HepG2 (cell line): ENCODE measurements around the gene FAM83C. TPM values are rescaled to one million over a fixed set of nuclear protein-coding genes. Genes with fewer than 3 reads are reported as not detected.

ENCODE experiments used
- BORCS8-MEF2B ChIP-seq: sonication (generic); formaldehyde crosslinking; IDR thresholded peaks from 2 replicates; pipeline ENCODE4 v1.8.0; 2022; ENCODE audit warnings: mild to moderate bottlenecking, missing genetic modification reagents
- CREM ChIP-seq, 2 experiments: sonication (generic) in 1 of 2; formaldehyde crosslinking in 1 of 2; IDR thresholded peaks; 2 replicates each; pipeline versions ENCODE4 v1.4.0 to v1.6.1; 2016 to 2020; ENCODE audit warnings: antibody characterized with exemption in 1 of 2, mild to moderate bottlenecking in 1 of 2, missing genetic modification reagents in 1 of 2
- FIP1L1 ChIP-seq: fragments of 200-400 bp; formaldehyde crosslinking; IDR thresholded peaks from 2 replicates; pipeline ENCODE4 v1.6.1; 2018; ENCODE audit warnings: low read depth, mild to moderate bottlenecking, low read length, moderate library complexity, borderline replicate concordance; ENCODE audit not compliant: insufficient read depth
- MTA1 ChIP-seq: sonication (generic); formaldehyde crosslinking; IDR thresholded peaks from 2 replicates; pipeline ENCODE4 v1.4.0; 2020; ENCODE audit warnings: missing genetic modification reagents, mild to moderate bottlenecking, borderline replicate concordance
- MXI1 ChIP-seq: IDR thresholded peaks from 3 replicates; pipeline ENCODE4 v1.6.1; 2012; ENCODE audit warnings: low read depth, low read length, inconsistent platforms, borderline replicate concordance
- SRSF9 ChIP-seq: fragments of 200-400 bp; formaldehyde crosslinking; IDR thresholded peaks from 2 replicates; pipeline ENCODE4 v1.6.1; 2018; ENCODE audit warnings: borderline replicate concordance, mild to moderate bottlenecking, low read depth, low read length; ENCODE audit not compliant: insufficient read depth, poor library complexity, severe bottlenecking
- polyA plus RNA-seq, 8 experiments: library from polyadenylated mRNA; depleted of rRNA in 3 of 8; stranded (reverse) in 7 of 8; unstranded in 1 of 8; fragments of >200 nt; fragmentation: Illumina TruSeq in 4 of 8; extraction: Trizol in 4 of 8; gene quantifications; 2 replicates each; pipeline versions ENCODE4 v1.2.1 to v1.2.3, GENCODE V29; 2011 to 2016; ENCODE audit warnings: low read depth in 4 of 8, missing spikeins in 1 of 8, mixed read lengths in 1 of 8; ENCODE audit not compliant: insufficient read depth in 1 of 8
- total RNA-seq, 5 experiments: library from RNA; depleted of rRNA; stranded (reverse); fragments of >200 nt; fragmentation: Illumina TruSeq; extraction: Trizol; gene quantifications; 2 replicates each; pipeline ENCODE4 v1.2.3, GENCODE V29; 2016; ENCODE audit warnings: low read depth in 1 of 5
- TF ChIP-seq, protein P1 (sequence below): IDR thresholded peaks from 2 replicates; pipeline ENCODE4 v1.6.1; 2016; ENCODE audit warnings: missing compliant biosample characterization, missing genetic modification reagents, borderline replicate concordance
- TF ChIP-seq, protein P2 (sequence below): sonication (generic); formaldehyde crosslinking; IDR thresholded peaks from 2 replicates; pipeline ENCODE4 v1.4.0; 2020; ENCODE audit warnings: missing genetic modification reagents, mild to moderate bottlenecking, borderline replicate concordance
- TF ChIP-seq, protein P3 (sequence below): sonication (generic); formaldehyde crosslinking; IDR thresholded peaks from 2 replicates; pipeline ENCODE4 v1.4.0; 2020; ENCODE audit warnings: missing genetic modification reagents, borderline replicate concordance
- TF ChIP-seq, protein P4 (sequence below): sonication (generic); formaldehyde crosslinking; IDR thresholded peaks from 2 replicates; pipeline ENCODE4 v1.5.0; 2020; ENCODE audit warnings: mild to moderate bottlenecking, missing genetic modification reagents
- TF ChIP-seq, protein P5 (sequence below): IDR thresholded peaks from 2 replicates; pipeline ENCODE4 v1.6.1; 2016; ENCODE audit warnings: low read depth, borderline replicate concordance
- TF ChIP-seq, protein P6 (sequence below): IDR thresholded peaks from 2 replicates; pipeline ENCODE4 v1.6.1; 2012; ENCODE audit warnings: low read depth, low read length, improper control_type of control experiment
- TF ChIP-seq, protein P7 (sequence below): sonication (generic); formaldehyde crosslinking; IDR thresholded peaks from 2 replicates; pipeline ENCODE4 v1.4.0; 2020; ENCODE audit warnings: mild to moderate bottlenecking, missing genetic modification reagents

Gene FAM83C
- total and polyA plus RNA-seq, 2 of the 13 experiments (the other 11 are each of a cell fraction or from before 2014, with no cell fraction given): 0.04 TPM; not detected in 1

DNA sequence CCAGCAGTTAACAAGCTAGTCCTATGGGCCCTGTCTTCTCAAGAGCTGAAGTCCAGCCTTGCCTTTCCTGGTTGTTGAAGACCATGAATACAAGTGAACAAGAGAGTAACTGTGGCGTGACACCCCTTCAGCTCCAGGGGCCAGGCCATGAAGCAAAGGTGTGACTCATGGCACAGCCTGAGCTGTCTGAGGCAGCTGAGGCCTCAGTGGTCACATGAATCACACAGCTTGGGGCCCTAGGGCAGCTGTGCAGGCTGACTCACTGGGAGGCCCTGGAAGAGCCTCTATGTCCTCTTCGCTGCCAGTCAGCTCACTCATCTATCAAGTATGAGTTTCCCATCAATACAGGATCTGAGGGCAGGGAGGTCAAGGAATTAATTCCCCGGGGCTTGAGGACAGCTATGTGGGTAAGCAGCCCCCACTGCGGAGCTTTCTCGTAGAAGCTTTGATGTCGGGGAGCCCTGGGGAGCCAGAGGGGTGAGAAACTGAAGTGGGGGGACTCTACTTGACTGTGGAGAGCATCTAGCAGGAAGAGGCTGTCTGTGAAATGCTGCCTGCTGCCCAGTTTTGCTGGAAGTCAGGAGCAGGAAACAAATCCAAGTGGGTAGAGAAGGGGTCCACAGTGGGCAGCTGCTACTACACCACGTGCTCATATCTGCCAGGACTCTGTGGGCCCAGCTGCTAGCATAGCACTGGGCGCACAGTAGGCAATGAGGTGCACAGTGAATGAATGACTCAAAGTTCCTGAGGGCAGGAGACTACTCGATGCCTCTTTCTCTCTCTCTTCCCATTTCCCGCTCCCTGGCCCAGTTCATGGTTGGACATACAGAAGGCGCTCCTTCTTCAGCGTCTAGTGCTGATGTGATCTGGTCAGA lies 13.7 kb upstream of the FAM83C start (continued):
- TF ChIP-seq, protein P1, sequence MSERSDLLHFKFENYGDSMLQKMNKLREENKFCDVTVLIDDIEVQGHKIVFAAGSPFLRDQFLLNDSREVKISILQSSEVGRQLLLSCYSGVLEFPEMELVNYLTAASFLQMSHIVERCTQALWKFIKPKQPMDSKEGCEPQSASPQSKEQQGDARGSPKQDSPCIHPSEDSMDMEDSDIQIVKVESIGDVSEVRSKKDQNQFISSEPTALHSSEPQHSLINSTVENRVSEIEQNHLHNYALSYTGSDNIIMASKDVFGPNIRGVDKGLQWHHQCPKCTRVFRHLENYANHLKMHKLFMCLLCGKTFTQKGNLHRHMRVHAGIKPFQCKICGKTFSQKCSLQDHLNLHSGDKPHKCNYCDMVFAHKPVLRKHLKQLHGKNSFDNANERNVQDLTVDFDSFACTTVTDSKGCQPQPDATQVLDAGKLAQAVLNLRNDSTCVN (CRISPR knock-in tag): peak; percentile 86
- TF ChIP-seq, protein P2, sequence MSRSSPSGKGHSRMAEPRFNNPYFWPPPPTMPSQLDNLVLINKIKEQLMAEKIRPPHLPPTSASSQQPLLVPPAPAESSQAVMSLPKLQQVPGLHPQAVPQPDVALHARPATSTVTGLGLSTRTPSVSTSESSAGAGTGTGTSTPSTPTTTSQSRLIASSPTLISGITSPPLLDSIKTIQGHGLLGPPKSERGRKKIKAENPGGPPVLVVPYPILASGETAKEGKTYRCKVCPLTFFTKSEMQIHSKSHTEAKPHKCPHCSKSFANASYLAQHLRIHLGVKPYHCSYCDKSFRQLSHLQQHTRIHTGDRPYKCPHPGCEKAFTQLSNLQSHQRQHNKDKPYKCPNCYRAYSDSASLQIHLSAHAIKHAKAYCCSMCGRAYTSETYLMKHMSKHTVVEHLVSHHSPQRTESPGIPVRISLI (CRISPR knock-in tag): no peak
- TF ChIP-seq, protein P3, sequence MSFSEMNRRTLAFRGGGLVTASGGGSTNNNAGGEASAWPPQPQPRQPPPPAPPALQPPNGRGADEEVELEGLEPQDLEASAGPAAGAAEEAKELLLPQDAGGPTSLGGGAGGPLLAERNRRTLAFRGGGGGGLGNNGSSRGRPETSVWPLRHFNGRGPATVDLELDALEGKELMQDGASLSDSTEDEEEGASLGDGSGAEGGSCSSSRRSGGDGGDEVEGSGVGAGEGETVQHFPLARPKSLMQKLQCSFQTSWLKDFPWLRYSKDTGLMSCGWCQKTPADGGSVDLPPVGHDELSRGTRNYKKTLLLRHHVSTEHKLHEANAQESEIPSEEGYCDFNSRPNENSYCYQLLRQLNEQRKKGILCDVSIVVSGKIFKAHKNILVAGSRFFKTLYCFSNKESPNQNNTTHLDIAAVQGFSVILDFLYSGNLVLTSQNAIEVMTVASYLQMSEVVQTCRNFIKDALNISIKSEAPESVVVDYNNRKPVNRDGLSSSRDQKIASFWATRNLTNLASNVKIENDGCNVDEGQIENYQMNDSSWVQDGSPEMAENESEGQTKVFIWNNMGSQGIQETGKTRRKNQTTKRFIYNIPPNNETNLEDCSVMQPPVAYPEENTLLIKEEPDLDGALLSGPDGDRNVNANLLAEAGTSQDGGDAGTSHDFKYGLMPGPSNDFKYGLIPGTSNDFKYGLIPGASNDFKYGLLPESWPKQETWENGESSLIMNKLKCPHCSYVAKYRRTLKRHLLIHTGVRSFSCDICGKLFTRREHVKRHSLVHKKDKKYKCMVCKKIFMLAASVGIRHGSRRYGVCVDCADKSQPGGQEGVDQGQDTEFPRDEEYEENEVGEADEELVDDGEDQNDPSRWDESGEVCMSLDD (CRISPR knock-in tag): no peak
- no peak for TF ChIP-seq BORCS8-MEF2B (CRISPR knock-in tag)
- TF ChIP-seq, protein P4, sequence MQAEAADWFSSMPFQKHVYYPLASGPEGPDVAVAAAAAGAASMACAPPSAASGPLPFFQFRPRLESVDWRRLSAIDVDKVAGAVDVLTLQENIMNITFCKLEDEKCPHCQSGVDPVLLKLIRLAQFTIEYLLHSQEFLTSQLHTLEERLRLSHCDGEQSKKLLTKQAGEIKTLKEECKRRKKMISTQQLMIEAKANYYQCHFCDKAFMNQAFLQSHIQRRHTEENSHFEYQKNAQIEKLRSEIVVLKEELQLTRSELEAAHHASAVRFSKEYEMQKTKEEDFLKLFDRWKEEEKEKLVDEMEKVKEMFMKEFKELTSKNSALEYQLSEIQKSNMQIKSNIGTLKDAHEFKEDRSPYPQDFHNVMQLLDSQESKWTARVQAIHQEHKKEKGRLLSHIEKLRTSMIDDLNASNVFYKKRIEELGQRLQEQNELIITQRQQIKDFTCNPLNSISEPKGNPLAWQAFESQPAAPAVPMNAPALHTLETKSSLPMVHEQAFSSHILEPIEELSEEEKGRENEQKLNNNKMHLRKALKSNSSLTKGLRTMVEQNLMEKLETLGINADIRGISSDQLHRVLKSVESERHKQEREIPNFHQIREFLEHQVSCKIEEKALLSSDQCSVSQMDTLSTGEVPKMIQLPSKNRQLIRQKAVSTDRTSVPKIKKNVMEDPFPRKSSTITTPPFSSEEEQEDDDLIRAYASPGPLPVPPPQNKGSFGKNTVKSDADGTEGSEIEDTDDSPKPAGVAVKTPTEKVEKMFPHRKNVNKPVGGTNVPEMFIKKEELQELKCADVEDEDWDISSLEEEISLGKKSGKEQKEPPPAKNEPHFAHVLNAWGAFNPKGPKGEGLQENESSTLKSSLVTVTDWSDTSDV (CRISPR knock-in tag): no peak
- TF ChIP-seq, protein P5, sequence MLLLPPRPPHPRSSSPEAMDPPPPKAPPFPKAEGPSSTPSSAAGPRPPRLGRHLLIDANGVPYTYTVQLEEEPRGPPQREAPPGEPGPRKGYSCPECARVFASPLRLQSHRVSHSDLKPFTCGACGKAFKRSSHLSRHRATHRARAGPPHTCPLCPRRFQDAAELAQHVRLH (CRISPR knock-in tag): peak; percentile 89; the same call in 1 of the 2 replicates
- TF ChIP-seq MTA1 (CRISPR knock-in tag): no peak
- TF ChIP-seq FIP1L1: no peak
- TF ChIP-seq, protein P6, sequence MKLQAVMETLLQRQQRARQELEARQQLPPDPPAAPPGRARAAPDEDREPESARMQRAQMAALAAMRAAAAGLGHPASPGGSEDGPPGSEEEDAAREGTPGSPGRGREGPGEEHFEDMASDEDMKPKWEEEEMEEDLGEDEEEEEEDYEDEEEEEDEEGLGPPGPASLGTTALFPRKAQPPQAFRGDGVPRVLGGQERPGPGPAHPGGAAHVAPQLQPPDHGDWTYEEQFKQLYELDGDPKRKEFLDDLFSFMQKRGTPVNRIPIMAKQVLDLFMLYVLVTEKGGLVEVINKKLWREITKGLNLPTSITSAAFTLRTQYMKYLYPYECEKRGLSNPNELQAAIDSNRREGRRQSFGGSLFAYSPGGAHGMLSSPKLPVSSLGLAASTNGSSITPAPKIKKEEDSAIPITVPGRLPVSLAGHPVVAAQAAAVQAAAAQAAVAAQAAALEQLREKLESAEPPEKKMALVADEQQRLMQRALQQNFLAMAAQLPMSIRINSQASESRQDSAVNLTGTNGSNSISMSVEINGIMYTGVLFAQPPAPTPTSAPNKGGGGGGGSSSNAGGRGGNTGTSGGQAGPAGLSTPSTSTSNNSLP: 0 out of 2 replicates have a peak, but pooled peaks have one; percentile 72
- peak; percentile 92; the same call in 2 of the 3 replicates for TF ChIP-seq MXI1
- TF ChIP-seq CREM (IDR thresholded peaks at IDR 0.05): no peak
- no peak for TF ChIP-seq CREM (CRISPR knock-in tag; IDR thresholded peaks at IDR 0.05)
- TF ChIP-seq SRSF9: no peak
- TF ChIP-seq, protein P7, sequence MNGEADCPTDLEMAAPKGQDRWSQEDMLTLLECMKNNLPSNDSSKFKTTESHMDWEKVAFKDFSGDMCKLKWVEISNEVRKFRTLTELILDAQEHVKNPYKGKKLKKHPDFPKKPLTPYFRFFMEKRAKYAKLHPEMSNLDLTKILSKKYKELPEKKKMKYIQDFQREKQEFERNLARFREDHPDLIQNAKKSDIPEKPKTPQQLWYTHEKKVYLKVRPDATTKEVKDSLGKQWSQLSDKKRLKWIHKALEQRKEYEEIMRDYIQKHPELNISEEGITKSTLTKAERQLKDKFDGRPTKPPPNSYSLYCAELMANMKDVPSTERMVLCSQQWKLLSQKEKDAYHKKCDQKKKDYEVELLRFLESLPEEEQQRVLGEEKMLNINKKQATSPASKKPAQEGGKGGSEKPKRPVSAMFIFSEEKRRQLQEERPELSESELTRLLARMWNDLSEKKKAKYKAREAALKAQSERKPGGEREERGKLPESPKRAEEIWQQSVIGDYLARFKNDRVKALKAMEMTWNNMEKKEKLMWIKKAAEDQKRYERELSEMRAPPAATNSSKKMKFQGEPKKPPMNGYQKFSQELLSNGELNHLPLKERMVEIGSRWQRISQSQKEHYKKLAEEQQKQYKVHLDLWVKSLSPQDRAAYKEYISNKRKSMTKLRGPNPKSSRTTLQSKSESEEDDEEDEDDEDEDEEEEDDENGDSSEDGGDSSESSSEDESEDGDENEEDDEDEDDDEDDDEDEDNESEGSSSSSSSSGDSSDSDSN: no peak
